ENCODE results near the gene CDK2AP2.

CDK2AP2 gene

DNA sequence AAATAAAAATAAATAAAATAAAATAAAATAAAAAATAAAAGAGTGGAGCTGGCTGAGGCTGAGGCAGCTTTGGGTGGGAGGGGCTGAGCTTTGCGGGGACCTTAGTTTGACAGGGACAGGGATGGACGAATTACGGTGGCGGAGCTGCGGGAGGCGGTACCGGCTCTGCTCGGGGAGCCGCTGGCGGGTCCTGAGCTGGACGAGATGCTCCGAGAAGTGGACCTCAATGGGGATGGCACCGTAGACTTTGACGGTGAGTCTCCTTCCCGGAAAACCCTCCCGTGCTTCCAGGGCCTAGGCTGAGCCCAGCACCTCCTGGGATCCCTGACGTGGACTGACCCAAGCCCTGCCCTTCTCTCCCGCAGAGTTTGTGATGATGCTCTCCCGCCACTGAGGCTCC lies 49.7 kb downstream of the CDK2AP2 start:
- Histone ChIP-seq H3K4me3 (ENCODE audit: low read length) (peak overlapping the region; percentile 68), H3K27me3 (ENCODE audit: control insufficient read depth, low read length) (no peaks in the 10 kb centered on the region), H4K20me1 (ENCODE audit: control insufficient read depth, insufficient read depth, low read depth, low read length) (no peaks in the 10 kb centered on the region), H3K4me1 (ENCODE audit: control insufficient read depth, low read length) (peaks cover 47% of the 10 kb centered on the region), H3K9me3 (ENCODE audit: control insufficient read depth, insufficient read depth, low read length) (no peaks in the 10 kb centered on the region), H3K79me2 (ENCODE audit: control insufficient read depth, low read length) (no peaks in the 10 kb centered on the region), H3K9me2 (replicated peaks; ENCODE audit: control insufficient read depth, low read length) (no peaks in the 10 kb centered on the region), H3K27ac (ENCODE audit: low read depth, low read length) (peak overlapping the region; percentile 94), H3K4me2 (ENCODE audit: low read length) (peak overlapping the region; percentile 71), H3K36me3 (ENCODE audit: control insufficient read depth, low read length) (no peaks in the 10 kb centered on the region), H3F3A (ENCODE audit: control insufficient read depth, insufficient read depth) (peaks cover 26% of the 10 kb centered on the region)
- TF ChIP-seq EZH2phosphoT487 (IDR thresholded peaks at IDR 0.05; ENCODE audit: borderline replicate concordance, low read length): no peak
- TF ChIP-seq, protein P1, sequence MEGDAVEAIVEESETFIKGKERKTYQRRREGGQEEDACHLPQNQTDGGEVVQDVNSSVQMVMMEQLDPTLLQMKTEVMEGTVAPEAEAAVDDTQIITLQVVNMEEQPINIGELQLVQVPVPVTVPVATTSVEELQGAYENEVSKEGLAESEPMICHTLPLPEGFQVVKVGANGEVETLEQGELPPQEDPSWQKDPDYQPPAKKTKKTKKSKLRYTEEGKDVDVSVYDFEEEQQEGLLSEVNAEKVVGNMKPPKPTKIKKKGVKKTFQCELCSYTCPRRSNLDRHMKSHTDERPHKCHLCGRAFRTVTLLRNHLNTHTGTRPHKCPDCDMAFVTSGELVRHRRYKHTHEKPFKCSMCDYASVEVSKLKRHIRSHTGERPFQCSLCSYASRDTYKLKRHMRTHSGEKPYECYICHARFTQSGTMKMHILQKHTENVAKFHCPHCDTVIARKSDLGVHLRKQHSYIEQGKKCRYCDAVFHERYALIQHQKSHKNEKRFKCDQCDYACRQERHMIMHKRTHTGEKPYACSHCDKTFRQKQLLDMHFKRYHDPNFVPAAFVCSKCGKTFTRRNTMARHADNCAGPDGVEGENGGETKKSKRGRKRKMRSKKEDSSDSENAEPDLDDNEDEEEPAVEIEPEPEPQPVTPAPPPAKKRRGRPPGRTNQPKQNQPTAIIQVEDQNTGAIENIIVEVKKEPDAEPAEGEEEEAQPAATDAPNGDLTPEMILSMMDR (IDR thresholded peaks at IDR 0.05; ENCODE audit: low read depth, low read length, poor library complexity, severe bottlenecking): no peak

DNA sequence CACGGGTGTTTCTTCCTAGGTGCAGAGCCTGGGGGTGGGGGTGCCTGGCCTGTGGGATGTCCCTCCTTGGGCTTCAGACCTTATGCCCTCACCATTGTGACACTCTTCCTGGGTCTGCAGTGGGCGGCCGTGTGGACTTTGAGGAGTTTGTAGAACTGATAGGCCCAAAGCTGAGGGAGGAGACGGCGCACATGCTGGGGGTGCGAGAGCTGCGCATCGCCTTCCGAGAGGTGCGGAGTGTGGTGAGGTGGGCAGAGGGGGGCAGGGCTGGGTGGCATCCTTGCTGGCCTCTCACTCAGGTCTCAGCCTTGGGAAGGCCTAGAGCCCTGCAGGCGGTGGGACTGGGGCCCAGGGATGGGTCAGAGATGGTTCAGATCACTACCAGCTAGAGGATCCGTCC lies 50.5 kb downstream of the CDK2AP2 start:
- Histone ChIP-seq H3F3A (ENCODE audit: control insufficient read depth, insufficient read depth) (peaks cover 26% of the 10 kb centered on the region), H4K20me1 (ENCODE audit: control insufficient read depth, insufficient read depth, low read depth, low read length) (no peaks in the 10 kb centered on the region), H3K79me2 (ENCODE audit: control insufficient read depth, low read length) (no peaks in the 10 kb centered on the region), H3K9me2 (replicated peaks; ENCODE audit: control insufficient read depth, low read length) (no peaks in the 10 kb centered on the region), H3K27ac (ENCODE audit: low read depth, low read length) (no peak overlapping the region), H3K4me2 (ENCODE audit: low read length) (no peak overlapping the region), H3K9me3 (ENCODE audit: control insufficient read depth, insufficient read depth, low read length) (no peaks in the 10 kb centered on the region), H3K27me3 (ENCODE audit: control insufficient read depth, low read length) (no peaks in the 10 kb centered on the region), H3K4me3 (ENCODE audit: low read length) (no peak overlapping the region), H3K36me3 (ENCODE audit: control insufficient read depth, low read length) (no peaks in the 10 kb centered on the region), H3K4me1 (ENCODE audit: control insufficient read depth, low read length) (peaks cover 47% of the 10 kb centered on the region)
- TF ChIP-seq EZH2phosphoT487 (IDR thresholded peaks at IDR 0.05; ENCODE audit: borderline replicate concordance, low read length): no peak
- TF ChIP-seq, protein P1 (IDR thresholded peaks at IDR 0.05; ENCODE audit: low read depth, low read length, poor library complexity, severe bottlenecking): no peak
